Prostate gland (tissue), 2 donors: ENCODE results near the gene LGR4. TPM values are rescaled to one million over a fixed set of nuclear protein-coding genes. Genes with fewer than 3 reads are reported as not detected.

ENCODE experiments used
- DNase-seq: peaks from one replicate; pipeline ENCODE4 v3.0.0-alpha.2; 2019; ENCODE audit warnings: low spot score
- H3K27ac ChIP-seq, 2 donors: fragments of 200-600 bp; sonication (generic); 2 replicates each; pipeline ENCODE4 v1.5.1; 2017 to 2019
- H3K27me3 ChIP-seq: fragments of 200-600 bp; sonication (generic); replicated peaks from 2 replicates; pipeline ENCODE4 v1.5.1; 2019; ENCODE audit not compliant: insufficient read depth
- H3K36me3 ChIP-seq, 2 donors: fragments of 200-600 bp; sonication (generic); 1 replicate in 1 of 2; 2 replicates in 1 of 2; pipeline versions ENCODE4 v1.5.1 to v1.8.1; 2017 to 2019
- H3K4me1 ChIP-seq: fragments of 200-600 bp; sonication (generic); replicated peaks from 2 replicates; pipeline ENCODE4 v1.5.1; 2019
- H3K4me3 ChIP-seq, 2 donors: fragments of 200-600 bp; sonication (generic); 2 replicates each; pipeline ENCODE4 v1.5.1; 2017 to 2019
- H3K9me3 ChIP-seq: fragments of 200-600 bp; sonication (generic); 2 replicates; pipeline ENCODE4 v1.5.1; 2017
- CTCF ChIP-seq, 4 experiments: fragments of 200-600 bp in 2 of 4; fragments of 450-650 bp in 2 of 4; sonication (generic) in 2 of 4; IDR thresholded peaks; 1 replicate in 3 of 4; 2 replicates in 1 of 4; pipeline ENCODE4 v1.5.1; 2016 to 2019; ENCODE audit warnings: antibody characterized with exemption in 4 of 4, mild to moderate bottlenecking in 2 of 4, moderate library complexity in 2 of 4
- POLR2A ChIP-seq: fragments of 450-650 bp; IDR thresholded peaks from one replicate; pipeline ENCODE4 v1.6.1; 2016; ENCODE audit warnings: antibody characterized with exemption, mild to moderate bottlenecking
- POLR2AphosphoS5 ChIP-seq: sonication (generic); formaldehyde crosslinking; IDR thresholded peaks from one replicate; pipeline ENCODE4 v1.6.1; 2017; ENCODE audit warnings: antibody characterized with exemption
- WGBS: methylation state at CpG from one replicate; pipeline ENCODE4 v1.1.5; 2018; 5-methylcytosine and 5-hydroxymethylcytosine counted together
- intact Hi-C: fragments of 100-400 bp; cut with DNase I; formaldehyde crosslinking; loops from one replicate; pipeline ENCODE4 v1.14.2; 2022
- total RNA-seq, 2 donors: library from RNA; depleted of rRNA; stranded (reverse); fragments of >200 nt; gene quantifications; one replicate each; pipeline ENCODE4 v1.1.0, GENCODE V29; 2016

Gene LGR4
- total RNA-seq, 2 donors from 2014 or later: 49.2 to 97.2 TPM

GRCh38 chr11:27392278-27393114 is 80.1 kb downstream of the LGR4 start:
- Histone ChIP-seq H3K27me3 (no peaks in the 10 kb centered on the region), H3K36me3 (no peaks in the 10 kb centered on the region), H3K27ac (peak overlapping the region in 1 of 2 donors; percentile 43), H3K9me3 (no peaks in the 10 kb centered on the region), H3K4me1 (peaks cover 3% of the 10 kb centered on the region), H3K4me3 (no peak overlapping the region)
- intact Hi-C loops: no loop called here
- WGBS: 66% methylated on average over 4 of the region's 4 CpGs
- TF ChIP-seq POLR2A (no peak), CTCF (IDR thresholded peaks at IDR 0.05) (no peak), POLR2AphosphoS5 (peak; percentile 72)
- DNase-seq: peak; percentile 33

GRCh38 chr11:27391331-27392015 is 81.1 kb downstream of the LGR4 start:
- peak overlapping the region in 1 of 2 donors; percentile 32 for H3K27ac ChIP-seq
- no peak overlapping the region for H3K4me3 ChIP-seq
- no peak for DNase-seq
- intact Hi-C loops: no loop called here
- H3K27me3 ChIP-seq: no peaks in the 10 kb centered on the region
- no peaks in the 10 kb centered on the region for H3K4me1 ChIP-seq
- no peaks in the 10 kb centered on the region for H3K36me3 ChIP-seq
- TF ChIP-seq CTCF (IDR thresholded peaks at IDR 0.05) (no peak), POLR2A (no peak), POLR2AphosphoS5 (no peak)
- no peaks in the 10 kb centered on the region for H3K9me3 ChIP-seq
- WGBS: 86% methylated on average over 5 of the region's 5 CpGs

GRCh38 chr11:27390318-27391295 is 82.0 kb downstream of the LGR4 start:
- no peaks in the 10 kb centered on the region for H3K4me1 ChIP-seq
- no peaks in the 10 kb centered on the region for H3K9me3 ChIP-seq
- intact Hi-C loops: no loop called here
- WGBS: 85% methylated on average over 6 of the region's 6 CpGs
- no peak overlapping the region for H3K27ac ChIP-seq
- no peak overlapping the region for H3K4me3 ChIP-seq
- no peak for DNase-seq
- no peaks in the 10 kb centered on the region for H3K36me3 ChIP-seq
- no peaks in the 10 kb centered on the region for H3K27me3 ChIP-seq
- no peak for TF ChIP-seq POLR2A
- TF ChIP-seq CTCF (IDR thresholded peaks at IDR 0.05): no peak
- no peak for TF ChIP-seq POLR2AphosphoS5

- Histone ChIP-seq H3K4me1 (no peaks in the 10 kb centered on the region), H3K4me3 (no peak overlapping the region), H3K27me3 (no peaks in the 10 kb centered on the region), H3K27ac (no peak overlapping the region), H3K36me3 (no peaks in the 10 kb centered on the region), H3K9me3 (no peaks in the 10 kb centered on the region)
- no peak for DNase-seq
- no peak for TF ChIP-seq CTCF (IDR thresholded peaks at IDR 0.05)
- TF ChIP-seq POLR2AphosphoS5: no peak
- no peak for TF ChIP-seq POLR2A
- 58% methylated on average over 1 of the region's 1 CpG for WGBS
- intact Hi-C loops: no loop called here
These were observed 83.7 kb downstream of the LGR4 start for GRCh38 chr11:27388869-27389268.
